GM21526 (cell line): Measurements from ENCODE around the gene BACH1.

ENCODE experiments used
- ATAC-seq: cut with Tn5 transposase; IDR thresholded peaks from one replicate; pipeline ENCODE4 v1.9.1; 2021; ENCODE audit warnings: moderate library complexity; ENCODE audit not compliant: unreplicated experiment, low FRiP score

Gene BACH1

DNA sequence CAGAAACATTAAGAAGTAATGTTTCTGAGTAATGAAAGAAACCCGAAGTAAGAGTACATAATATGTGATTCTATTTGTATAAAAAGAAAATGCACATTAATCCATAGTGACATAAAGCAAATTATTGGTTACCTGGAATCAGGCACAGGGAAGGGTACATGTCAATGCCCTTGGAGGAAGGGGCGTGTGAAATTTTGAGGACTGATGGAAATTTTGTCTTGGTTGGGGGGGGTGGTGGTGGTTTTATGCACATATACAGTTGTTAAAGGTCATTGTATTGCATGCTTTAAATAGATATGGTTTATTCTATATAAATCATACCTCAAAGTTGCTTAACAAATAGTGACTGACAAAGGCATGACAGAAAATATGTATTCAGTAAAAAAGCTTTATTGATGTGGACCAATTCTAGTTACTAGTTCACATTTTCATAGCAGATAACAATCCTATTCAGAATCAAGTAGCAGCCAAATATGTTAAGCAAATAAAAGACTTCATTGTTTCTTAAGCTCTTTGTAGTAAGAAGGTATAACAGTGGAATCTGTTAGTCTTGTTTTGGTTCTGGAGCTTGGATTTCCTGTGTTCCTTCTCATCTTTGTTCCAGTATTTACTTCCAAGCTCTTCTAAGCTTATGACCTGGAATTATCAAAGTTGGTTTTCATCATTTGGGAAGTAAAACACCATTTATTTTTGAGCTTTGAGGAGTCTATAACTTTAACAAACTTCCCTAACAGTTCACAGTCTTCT, 15.1 kb downstream of the BACH1 start:
- no peak for ATAC-seq

DNA sequence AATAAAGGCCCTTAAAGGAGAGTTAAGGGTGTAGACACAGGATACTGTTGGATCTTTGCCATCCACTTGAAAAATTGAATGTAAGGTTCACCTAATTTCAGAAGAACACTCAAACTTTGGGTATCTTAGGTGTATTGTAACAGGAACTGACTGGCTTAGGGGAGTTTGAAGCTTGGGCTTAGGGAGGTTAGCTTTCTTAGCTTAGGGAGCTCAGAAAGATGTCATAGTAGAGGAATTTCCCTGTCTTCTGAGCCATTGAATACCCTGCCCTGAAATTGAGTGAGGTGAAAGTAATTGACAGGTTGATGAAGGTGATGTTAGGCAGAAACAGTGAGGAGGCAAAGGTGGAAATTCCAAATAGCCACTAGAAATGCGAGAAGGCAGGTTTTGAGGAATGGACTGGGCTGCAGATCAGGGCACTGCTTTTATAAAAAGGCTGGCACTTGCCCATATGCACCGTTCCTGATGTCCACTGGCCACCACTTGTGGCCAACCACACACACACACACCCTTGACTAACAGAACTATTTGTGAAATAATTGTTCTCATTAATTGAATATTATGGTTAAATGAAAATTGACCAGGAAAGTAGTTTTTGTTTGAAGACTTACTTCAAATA, 16.5 kb downstream of the BACH1 start:
- ATAC-seq = no peak

DNA sequence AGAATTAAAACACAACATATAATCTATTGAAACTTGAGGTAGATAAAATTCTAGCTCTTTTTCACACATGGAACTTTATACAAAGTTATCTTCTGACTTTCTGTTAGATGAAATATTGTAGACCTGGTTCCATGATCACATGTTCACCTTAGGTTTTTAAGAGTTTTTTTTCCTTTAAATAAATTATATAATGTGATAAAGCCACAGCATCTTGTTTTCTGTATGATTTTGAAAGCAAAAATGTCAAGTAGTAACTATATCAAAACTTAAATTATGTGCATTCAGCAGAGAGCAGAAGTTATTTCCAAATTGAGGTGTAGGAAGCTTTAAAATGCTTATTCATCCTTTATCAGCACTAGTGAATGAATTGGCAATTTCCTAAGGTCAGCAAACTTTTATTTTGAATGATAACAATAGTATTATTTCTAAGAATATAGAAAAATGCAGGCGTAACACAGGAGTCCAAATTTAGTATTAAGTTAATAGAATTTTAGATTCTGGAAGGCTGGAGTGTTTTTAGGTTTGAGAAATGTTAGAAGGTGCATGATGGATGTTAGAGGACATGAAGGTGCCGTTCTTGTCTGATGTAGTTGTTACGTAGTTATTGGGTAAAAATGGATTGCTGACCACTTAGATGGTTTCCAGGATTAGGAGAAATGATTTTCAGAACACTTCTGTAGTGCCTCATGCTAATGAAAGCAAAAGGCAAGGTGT, 17.5 kb downstream of the BACH1 start:
- no peak for ATAC-seq

DNA sequence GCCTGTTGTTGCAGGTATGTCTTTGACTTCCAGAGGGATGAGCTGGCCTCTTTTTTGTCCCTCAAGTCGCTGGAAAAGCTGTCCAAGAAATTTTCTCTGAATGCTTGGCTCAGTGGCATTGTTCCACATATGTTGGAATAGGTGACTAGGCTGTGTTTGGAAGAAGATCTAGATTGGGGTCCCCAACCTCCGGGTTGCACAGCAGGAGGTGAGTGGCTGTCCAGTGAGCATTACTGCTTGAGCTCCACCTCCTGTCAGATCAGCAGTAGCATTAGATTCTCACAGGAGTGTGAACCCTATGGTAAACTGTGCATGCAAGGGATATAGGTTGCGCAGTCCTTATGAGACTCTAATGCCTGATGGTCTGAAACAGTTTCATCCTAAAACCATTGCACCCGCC, 18.1 kb downstream of the BACH1 start:
- no peak for ATAC-seq

DNA sequence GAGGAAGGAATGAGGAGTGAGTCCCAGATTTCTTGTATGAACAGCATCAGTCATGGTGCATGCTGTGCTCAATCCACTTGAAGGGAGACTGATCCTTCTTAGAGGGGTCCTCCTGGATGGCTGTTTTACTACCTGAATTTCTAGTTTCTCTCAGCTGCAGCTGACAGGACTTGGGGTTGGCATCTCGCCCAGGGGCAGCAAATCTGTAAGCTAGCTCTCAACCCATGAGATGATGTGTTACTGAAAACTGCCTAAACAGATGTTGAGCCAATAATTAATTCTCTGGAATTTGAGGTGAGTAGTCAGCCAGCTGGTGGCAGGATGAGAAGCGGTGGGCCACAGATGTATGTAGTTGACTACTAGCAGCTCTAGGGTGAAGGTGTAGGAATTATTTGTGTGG, 19.6 kb downstream of the BACH1 start:
- ATAC-seq = no peak

DNA sequence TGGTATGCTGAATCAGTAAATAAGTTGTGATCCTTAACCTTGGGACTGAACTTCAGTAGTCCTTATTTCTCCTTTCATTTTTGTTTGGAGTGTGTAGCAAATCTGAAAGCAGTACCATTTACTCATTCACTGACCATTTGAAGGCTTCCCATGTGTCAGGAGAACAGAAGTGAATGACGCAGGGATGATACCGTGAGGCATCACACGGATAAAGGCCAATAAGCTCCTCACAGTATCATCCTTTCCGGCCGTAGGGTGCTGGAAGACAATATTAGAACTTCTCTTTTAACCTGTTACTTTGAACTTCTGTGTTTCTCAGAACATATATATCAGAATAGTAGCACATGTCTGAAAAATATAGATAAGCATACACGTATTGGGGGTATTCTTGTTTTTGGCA, 21.3 kb downstream of the BACH1 start:
- no peak for ATAC-seq

DNA sequence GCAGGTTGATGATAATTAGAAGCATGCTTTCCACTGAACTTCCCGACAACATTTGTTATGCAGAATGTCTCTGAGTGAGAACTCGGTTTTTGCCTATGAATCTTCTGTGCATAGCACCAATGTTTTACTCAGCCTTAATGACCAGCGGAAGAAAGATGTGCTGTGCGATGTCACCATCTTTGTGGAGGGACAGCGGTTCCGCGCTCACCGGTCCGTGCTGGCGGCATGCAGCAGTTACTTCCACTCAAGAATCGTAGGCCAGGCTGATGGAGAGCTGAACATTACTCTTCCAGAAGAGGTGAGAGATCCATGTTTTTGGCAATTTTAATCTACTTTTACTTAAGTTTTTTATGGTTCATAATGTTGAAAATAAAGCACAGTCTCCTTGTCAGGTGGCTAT, 22.5 kb downstream of the BACH1 start:
- ATAC-seq = no peak

DNA sequence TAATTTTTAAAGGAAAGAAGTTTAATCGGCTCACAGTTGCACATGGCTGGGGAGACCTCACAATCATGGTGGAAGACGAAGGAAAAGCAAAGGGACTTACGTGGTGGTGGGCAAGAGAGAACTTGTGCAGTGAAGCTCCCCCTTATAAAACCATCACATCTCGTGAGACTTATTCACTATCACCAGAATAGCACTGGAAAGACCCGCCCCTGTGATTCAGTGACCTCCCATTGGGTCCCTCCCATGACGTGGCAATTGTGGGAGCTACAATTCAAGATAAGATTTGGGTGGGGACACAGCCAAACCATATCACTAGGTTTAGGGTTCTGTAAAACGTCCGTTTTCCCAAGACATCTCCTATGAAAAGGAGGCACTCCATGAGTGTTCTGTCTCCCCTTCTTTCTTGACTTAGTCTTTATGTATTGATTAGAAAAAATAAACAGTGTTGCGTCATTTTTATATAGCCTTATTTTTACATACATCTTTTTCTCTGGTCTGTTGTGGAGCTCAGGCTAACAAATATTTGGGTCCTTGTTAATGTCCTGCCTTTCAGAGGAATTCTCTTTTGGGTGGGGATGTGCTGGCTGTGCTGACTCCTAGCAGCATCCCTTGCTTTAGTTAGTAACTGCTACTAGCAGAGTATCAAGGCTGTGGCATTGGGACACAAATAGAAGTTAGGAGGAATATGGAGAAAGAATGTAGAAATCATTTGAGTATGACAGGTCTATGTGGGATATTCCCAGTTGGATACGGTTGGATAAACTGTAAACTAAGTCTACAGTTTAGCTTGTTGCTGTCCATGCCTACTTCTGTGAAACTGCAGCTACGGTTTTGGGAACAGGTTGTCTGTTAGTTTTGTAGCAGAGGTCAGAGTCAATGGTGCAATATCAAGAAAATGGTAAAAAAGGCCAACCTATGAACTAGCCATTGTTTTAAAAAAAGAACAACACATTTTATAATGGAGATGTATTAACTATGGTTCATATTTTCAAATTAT, 23.5 kb downstream of the BACH1 start:
- no peak for ATAC-seq

DNA sequence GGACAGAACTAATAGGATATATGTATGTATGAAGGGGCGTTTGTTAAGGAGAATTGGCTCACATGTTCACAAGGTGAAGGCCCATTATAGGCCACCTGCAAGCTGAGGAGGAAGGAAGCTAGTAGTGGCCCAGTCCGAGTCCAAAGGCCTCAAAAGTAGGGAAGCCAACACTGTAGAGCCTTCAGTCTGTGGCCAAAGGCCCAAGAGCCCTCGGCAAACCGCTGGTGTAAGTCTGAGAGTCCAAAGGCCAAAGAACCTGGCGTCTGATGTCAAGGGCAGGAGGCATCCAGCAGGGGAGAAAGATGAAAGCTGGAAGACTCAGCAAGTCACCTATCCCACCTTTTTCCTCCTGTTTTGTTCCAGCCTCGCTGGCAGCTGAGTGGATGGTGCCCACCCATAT, 24.5 kb downstream of the BACH1 start:
- no peak for ATAC-seq

DNA sequence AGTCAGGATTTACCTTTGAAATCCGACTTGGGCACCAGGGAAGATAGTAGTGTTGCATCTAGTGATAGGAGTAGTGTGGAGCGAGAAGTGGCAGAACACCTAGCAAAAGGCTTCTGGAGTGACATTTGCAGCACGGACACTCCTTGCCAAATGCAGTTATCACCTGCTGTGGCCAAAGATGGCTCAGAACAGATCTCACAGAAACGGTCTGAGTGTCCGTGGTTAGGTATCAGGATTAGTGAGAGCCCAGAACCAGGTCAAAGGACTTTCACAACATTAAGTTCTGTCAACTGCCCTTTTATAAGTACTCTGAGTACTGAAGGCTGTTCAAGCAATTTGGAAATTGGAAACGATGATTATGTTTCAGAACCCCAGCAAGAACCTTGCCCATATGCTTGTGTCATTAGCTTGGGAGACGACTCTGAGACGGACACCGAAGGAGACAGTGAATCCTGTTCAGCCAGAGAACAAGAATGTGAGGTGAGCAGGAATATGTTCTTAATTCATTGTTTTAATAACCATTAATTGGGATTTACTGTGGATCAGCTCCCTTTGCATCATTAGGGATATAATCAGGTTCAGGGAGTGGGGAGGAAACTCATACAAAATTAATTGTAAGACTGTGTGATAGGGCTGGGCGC, 28.3 kb downstream of the BACH1 start:
- no peak for ATAC-seq

DNA sequence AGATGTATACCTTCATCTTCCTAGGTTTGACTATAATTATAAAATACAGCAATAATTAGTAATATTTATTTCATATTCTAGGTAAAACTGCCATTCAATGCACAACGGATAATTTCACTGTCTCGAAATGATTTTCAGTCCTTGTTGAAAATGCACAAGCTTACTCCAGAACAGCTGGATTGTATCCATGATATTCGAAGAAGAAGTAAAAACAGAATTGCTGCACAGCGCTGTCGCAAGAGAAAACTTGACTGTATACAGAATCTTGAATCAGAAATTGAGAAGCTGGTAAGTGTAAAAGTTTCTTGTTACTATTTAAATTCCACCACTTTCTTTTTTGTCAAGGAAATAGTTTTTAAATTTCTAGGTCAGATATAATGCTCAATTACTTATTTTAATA, 30.7 kb downstream of the BACH1 start:
- ATAC-seq = no peak

DNA sequence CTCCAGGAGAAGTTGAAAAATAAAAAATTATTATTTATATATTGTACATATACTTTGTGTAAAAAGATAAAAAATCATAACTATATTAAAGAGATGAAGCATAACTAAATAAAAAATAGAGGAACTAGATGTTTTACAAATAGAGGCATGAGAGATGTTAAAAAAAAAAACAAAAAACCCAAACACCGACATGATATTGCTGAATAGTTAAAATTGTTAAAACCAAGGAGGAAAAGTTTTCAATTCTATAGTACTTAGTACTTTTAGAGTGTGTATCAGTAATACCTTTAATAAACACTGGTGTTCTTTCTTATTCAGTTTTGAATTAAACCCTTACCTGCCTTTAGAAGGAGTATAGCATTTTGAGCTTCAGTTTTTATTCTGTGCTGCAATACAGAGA, 32.1 kb downstream of the BACH1 start:
- no peak for ATAC-seq

DNA sequence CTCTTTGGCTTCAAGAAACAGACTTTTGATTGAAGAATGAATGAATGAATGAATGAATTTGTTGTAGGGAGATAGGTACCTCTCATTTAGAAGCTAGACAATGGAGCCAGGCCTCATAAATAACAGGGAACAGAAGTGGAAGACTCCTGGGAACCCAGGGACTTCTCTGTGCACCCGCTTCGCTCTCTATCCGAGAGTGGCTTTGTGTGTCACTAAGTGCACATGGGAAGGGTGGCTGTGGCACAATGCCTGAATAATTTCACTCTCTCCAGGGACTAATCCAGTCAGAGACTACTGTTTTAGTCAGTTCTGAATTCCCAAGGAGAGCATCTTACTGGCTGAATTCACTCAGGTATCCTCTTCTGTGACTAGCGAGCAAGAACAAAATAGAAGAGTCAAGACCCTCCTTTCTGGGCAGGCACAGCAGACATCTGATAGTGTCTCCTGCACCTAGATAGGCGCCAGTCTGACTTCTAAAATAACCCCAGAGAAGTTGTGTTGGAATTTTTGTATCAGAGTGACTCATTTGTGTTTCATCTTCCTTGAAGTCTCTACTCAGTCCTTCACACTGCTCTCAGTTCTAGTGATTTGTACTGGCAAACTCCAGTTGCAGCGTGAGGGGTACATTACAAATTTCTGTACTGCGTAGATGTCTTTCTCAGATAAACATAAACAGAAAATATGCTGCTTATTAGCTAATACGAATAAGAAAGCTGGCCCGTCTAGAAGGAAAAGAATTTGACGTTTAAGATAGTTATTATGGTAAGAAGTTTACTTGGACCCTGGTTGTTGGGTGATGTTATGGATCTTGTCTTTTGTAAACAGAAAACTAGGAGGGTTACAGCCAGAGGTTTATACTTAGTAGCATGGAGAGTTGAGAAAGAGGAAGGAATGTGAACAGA, 34.0 kb downstream of the BACH1 start:
- ATAC-seq = no peak

DNA sequence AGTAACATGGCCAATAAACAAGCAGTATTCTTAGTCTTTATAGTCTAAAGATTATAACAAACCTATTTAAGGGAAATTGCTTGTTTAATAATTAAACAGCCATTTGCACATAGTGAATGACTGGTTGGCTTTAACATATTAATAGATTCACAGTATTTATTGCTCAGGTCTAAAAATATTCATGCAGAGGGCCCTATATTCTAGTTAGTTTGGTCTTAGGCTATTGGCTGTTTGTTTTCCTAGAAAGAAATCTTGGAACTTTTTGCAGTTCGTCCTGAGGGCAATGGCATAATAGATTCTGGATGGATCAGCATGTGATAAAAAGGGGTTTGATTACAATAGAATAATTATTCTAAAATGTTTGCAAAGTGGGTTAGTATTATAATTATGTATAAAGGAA, 34.7 kb downstream of the BACH1 start:
- no peak for ATAC-seq

DNA sequence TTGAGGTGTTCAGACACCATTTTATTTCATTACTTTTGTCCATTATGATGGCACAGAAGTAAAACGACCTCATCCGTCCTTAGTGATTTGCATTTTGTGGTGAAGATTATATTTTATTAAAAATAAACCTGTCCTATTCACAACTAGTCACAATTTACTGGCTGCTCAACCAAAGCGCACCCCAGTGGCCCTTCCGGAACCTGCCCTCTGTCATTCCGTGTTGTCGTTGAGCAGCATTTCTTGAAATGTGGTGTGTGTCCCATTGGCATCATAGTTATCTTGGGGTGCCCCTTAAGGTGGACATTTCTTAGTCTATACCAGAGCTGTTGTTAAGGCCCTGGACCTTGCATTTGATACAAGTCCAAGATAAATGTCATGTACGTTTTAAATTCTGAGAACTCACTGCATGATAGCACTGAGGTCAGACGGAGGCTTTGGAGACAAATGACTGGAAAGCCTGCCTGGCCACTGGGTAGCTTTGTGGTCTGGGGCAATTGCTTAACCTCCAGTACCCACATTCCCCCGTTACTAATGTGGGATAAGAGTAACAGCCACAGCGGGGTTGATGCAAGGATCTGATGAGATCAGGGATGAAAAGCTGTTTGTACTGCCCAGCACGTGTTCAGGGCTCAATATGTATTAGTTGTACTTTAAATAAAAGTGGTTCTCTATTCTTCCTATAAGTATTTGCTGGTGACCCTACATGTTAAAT, 36.2 kb downstream of the BACH1 start:
- no peak for ATAC-seq

DNA sequence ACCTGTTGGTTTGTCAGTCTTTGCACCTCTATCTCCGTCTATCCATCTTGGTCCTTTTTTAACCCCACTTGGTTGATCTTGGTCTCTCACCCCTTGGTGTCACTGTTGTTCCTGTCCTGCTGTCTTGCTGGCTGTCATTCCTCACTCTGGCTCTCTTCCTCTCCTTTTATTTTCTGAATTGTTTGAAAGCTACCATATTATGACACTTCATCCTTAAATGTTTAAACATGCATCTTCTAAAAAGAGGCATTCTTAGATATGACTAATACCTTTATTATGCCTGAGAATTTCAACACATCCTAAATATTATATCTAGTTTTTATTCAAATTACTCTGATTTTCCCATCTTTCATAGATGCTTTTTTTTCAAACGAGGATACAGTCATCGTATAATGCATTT, 37.0 kb downstream of the BACH1 start:
- no peak for ATAC-seq

DNA sequence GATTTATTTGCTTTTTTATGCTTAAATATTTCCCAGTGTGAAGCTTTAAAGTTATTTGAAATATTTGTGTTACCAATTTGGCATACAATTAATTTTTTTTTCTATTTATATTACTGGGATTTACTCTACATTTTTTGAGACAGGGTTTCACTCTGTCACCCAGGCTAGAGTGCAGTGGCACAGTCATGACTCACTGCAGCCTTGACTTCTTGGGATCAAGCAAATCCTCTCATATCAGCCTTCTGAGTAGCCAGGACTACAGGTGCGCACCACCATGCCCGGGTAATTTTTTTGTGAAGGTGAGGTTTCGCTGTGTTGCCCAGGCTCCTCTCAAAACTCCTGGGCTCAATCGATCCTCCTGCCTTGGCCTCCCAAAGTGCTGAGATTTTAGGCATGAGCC, 39.5 kb downstream of the BACH1 start:
- no peak for ATAC-seq

DNA sequence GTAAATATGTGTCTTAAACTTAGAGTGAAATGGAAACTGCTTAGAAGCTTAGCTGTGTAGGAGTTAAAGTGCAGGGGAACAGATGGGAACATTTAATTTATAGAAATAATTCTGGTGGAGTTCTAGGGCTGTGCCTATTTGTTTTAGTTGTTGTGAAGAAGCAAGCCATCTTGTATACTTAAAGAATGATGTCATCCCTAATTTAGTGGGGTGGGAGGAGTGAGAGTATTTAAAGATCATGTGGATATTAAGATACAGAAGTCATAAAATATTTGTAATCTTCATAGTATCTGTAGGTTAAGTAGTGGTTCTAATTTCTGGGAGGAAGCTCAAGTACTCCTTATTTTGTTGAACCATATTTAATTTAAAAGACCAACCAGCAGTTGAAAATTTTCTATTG, 41.5 kb downstream of the BACH1 start:
- no peak for ATAC-seq
